NCI-H526 (cell line): ENCODE data around the gene ATP2B3.

Experiments
- DNase-seq, 2 experiments: peaks; one replicate each; lab custom pipeline; 2025; lab: John Stamatoyannopoulos, UW

The ATP2B3 gene

GRCh38 chrX:153509592-153509991 is 7.8 kb upstream of the ATP2B3 start:
- DNase-seq, result no peak

DNA sequence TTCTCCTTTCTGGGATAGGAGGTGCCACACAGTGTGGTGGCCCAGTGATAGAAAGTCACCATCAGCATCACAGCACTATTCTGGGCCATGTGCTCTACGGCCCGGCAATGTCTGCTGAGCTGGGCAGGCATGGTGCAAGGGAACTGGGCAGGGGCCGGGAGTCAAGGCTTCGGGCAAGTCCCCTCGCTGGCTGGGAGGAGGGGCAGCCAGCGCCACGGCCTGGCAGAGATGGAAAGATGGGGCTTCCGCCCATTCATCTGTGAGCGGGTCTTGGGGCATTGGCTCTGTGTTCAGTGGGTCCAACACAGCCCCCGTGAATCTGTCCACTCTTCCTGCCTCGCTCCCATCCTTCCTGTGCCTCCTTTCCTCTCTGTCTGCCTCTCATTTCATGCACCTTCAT is 7.1 kb upstream of the ATP2B3 start:
- no peak for DNase-seq

- DNase-seq, result no peak
These were observed 5.5 kb upstream of the ATP2B3 start for GRCh38 chrX:153511784-153512500.

- no peak for DNase-seq
These were observed 4.9 kb upstream of the ATP2B3 start for GRCh38 chrX:153512501-153512893.

DNA sequence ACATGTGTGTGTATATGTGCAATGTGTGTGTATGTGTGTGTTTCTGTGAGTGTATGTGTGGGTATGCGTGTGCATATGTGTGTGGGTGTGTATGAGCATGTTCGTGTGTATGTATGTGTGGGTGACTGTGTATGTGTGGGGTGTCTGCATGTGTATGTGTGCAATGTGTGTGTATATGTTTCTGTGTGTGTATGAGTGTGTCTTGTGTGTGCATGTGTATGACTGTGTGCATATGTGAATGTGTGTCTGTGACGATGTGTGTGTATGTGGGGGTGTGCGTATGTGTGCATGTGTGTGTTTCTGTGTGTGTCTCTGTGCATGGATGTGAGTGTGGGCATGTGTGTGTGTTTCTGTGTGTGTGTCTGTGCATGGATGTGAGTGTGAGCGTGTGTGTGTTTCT is 4.2 kb upstream of the ATP2B3 start:
- no peak for DNase-seq

DNA sequence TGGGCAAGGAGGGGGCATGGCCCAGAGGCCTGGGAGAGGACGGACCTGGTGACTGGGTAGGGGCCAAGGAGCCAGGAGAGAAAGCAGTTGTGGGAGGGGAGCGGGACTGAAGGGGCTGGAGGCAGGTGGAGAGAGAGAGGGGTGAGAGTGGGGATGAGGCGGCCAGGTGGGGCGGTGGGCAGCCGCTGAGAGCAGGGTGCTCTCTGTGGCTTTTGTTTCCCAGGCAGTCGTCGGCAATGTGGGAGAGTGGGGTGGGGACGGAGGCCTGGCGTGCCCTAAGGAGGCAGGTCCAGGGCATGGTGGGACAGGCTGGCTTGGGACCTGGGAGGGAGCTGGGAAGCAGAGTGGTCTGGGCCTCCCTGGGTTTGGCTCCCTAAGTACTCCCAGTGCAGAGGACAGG is 3.2 kb upstream of the ATP2B3 start:
- no peak for DNase-seq

DNA sequence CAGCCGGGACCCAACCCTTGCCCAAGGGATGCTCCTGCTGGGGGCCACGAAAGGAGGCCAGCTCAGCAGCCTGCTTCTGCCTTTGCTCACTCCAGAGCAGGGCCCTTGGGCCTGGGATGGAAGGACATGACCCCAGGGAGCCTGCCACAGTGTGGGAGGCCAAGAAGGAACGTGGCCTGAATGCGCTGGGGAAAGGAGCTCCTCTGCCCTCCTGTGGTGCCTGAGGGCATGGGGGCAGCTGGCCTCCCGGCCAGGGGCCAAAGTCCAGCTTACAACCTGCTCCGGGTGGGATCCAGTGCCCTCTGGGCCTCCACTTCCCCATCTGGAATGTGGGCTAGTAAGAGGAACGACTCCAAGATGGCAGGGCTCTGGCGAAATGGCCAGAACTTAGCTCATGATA is 2.0 kb upstream of the ATP2B3 start:
- DNase-seq, result no peak

DNA sequence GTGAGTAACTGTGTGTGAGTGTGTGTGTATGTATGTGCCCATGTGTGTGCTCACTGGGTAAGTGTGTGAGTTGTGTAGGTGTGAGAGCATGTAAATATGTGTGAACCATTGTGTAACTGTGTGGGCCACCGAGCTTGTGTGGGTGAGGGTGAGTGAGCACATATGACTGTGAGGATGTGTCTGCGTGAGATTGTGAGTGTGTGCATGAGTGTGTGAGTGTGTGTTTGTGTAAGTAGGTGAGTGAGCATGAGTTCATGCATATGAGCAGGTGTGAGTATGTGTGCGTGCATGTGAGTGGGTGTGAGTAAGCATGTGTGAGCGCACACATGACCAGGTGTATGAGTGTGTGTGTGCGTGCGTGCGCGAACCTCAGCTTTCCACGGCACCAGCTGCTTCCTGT is 1.4 kb upstream of the ATP2B3 start:
- no peak for DNase-seq

DNA sequence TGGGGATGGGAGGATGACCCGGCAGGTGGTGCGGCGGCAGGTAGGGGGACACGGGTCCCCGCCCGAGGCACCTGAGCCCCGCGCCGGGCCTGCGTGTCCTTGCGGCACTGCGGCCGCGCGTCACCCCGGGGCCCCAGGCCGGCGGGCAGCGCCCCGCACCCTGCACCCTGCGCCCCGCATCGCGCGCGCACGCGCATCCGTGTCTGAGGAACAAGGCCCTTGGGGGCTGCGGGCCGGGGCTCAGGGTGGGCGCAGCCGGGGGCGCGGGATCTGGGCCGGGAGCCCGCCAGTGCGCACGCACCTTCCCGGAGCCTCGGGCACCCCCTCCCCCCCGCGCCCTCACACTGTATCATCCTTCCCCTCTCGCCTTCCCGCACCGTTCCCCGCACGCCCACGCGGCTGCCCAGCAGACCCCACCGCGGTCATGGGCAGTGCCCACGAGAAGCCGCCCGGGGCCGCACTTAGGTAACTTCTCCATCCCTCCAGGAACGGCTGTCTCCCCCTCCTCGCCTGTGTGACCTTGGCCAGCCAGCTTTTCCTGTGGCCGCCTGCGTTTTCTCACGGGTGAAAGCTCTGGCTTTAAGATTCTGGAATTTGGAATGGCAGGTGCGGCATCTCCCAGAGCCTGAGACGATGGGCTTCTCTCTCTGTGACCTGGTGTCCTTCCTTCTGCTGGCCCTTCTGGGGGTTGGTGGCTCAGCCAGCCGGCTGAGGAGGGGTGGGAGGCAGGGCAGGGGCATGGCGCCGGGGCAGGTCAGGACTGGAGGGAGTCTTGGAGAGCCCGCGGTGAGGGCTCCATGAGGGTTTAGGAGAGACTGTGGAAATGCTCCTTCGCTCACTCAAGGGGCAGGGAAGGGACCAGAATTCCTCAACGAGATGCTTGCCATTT is 748 bp downstream of the ATP2B3 start:
- no peak for DNase-seq

DNA sequence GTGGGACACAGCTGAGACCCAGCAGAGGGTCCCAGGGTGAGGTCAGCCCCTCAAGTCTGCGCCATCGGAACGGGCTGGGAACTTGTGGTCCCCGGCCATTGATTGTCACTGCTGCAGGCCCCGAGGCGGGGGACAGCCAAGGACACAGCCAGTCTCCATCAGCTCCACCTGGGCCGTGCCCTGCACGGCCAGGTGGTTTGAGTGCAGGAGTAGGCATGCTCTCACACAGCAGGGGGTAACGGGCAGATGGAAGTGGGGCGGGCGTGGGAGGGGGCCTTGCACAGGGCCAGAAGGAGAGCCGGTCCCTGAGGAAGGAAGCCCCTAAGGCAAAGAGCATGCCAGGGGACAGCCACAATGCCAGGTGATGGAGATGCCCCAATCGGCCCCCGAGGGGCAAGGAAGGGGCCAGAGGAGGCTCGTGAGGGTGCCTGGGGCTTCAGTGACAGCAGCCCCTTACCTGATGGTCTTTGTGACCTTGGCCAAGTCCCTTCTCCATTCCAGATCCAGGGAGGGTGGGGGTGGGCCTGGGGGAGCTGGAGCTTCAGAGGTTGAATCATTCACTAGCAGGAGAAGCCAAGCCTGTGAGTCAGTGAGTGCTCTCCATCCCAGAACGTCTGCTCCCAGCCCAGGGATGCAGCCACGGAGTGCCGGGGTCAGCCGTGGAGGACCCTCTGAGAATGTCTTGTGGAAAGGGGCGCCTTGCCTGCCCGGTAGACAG is 2.3 kb downstream of the ATP2B3 start:
- DNase-seq, result no peak

DNA sequence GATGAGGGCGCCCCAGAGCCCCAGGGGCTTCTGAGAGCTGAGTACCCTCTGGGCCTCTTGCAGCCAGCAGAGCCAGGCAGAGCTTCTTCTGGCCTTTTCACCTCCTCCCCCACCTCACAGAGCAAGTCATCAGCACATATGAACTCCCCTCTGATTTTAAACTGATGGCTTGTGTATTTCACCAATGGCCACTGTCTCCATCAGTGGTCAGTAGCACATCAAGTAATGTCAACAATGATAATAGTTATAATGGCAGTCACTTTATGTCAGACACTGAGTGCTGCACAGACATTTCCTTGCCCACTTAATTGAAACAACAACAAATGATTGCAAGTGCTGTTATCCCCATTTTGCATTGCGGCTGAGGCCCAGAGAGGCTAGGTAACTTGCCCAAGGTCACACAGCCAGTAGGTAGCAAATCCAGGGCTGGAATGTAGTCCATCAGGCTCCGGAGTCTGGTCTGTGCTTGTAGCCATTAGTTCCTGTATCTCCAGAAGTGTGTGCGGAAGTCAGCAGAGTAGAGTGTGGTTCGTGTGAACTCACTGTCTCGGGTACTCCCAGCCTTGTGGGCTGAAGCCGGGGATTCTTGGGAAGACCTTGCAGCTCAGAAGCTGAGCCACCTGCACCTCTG is 3.0 kb downstream of the ATP2B3 start:
- no peak for DNase-seq

- DNase-seq, result no peak
These were observed 3.6 kb downstream of the ATP2B3 start for GRCh38 chrX:153521034-153521433.

GRCh38 chrX:153522259-153522658 is 4.8 kb downstream of the ATP2B3 start:
- DNase-seq, result no peak

DNA sequence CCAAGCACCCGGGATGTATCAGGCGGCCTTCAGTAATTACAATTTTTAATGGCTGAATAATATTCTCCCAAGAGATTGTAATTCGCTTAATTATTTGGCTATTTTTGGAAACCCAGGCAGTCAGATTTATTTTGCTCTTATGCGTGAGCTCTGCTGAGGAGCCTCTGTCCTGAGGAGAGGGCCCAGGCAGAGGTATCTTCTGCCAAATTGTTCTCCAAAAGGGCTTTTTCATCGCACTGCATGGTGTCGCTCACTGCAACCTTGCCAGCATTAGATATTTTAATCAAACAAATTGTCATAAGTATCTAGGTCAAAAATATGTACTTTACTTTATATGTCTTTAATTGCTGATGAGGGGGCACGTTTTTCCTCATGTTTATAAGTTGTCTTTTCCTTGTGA is 5.8 kb downstream of the ATP2B3 start:
- DNase-seq, result no peak

- DNase-seq, result no peak
These were observed 6.8 kb downstream of the ATP2B3 start for GRCh38 chrX:153524234-153524633.

- no peak for DNase-seq
These were observed 8.0 kb downstream of the ATP2B3 start for GRCh38 chrX:153525451-153525850.

GRCh38 chrX:153526042-153526441 is 8.6 kb downstream of the ATP2B3 start:
- DNase-seq, result no peak

DNA sequence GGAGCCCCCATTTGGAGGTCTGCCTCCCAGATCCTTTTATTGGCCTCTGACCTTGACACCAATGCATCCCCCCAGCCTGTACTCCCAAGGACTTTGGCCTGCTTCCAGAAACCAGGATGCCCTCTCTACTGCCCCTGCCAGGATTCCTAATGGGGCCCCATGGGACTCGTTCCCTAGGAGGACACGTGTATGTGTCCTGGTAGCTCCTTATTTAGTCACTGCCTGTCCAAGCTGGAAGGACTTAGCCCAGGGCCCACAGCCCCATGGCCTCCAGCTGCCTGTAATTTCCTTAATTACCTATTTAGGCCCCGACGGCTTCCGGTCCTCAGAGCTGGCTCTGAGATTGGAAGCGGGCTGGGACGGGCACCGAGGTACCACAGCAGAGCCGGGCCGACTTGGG is 9.4 kb downstream of the ATP2B3 start:
- peak in 1 of 2 experiments; percentile 41 for DNase-seq

GRCh38 chrX:153527208-153527607 is 9.8 kb downstream of the ATP2B3 start:
- no peak for DNase-seq

GRCh38 chrX:153530411-153531129 is 13.1 kb downstream of the ATP2B3 start:
- DNase-seq, result peak in 1 of 2 experiments; percentile 38

- DNase-seq, result no peak
These were observed 15.6 kb downstream of the ATP2B3 start for GRCh38 chrX:153533091-153533490.

DNA sequence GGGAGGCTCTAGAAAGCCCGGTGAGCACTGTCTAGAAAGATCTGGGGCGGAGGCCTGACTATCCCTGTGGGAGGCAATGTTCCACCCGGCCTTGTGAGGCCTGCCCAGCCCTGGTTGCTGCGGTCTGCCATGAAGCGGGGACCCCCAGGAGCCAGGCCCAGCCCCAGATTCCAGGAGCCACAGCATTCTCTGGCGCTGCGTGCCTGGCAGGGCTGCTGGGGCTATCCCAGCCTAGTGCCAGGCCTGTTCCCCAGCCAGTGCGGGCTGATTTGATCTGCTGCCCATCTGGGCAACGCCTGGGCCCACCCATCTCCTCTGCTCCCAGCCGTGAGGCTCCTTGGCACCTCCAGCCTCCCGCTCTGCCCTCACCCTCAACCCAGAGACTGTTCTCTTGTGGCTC is 19.6 kb downstream of the ATP2B3 start:
- DNase-seq, result no peak
